Glutamatergic neuron (in vitro differentiated cells): ENCODE data around the gene JAZF1. TPM values are rescaled to one million over a fixed set of nuclear protein-coding genes. Genes with fewer than 3 reads are reported as not detected.

Experiments
- DNase-seq: peaks from one replicate; pipeline ENCODE4 v3.0.0; 2022
- H3K27ac Mint-ChIP-seq: one replicate; pipeline ENCODE4 v1.8.0; 2020; ENCODE audit warnings: mild to moderate bottlenecking, mixed read lengths, inconsistent platforms; ENCODE audit not compliant: unreplicated experiment
- H3K27me3 Mint-ChIP-seq: one replicate; pipeline ENCODE4 v1.8.0; 2020; ENCODE audit warnings: mild to moderate bottlenecking, moderate library complexity, mixed read lengths, inconsistent platforms; ENCODE audit not compliant: unreplicated experiment
- H3K36me3 Mint-ChIP-seq: one replicate; pipeline ENCODE4 v1.8.0; 2020; ENCODE audit warnings: mild to moderate bottlenecking, mixed read lengths, inconsistent platforms; ENCODE audit not compliant: unreplicated experiment
- H3K4me1 Mint-ChIP-seq: one replicate; pipeline ENCODE4 v1.8.0; 2020; ENCODE audit warnings: mild to moderate bottlenecking, low read depth, mixed read lengths, inconsistent platforms; ENCODE audit not compliant: unreplicated experiment
- H3K4me3 Mint-ChIP-seq: one replicate; pipeline ENCODE4 v1.8.0; 2020; ENCODE audit warnings: mild to moderate bottlenecking, mixed read lengths, inconsistent platforms; ENCODE audit not compliant: unreplicated experiment
- H3K9me3 Mint-ChIP-seq: one replicate; pipeline ENCODE4 v1.8.0; 2020; ENCODE audit warnings: mild to moderate bottlenecking, moderate library complexity, mixed read lengths, inconsistent platforms; ENCODE audit not compliant: unreplicated experiment
- total RNA-seq: library from RNA; stranded (reverse); fragmentation: NEBNext Ultra II Directional; extraction: Animal tissue kit (Norgen Biotek cat#: 25700); gene quantifications from one replicate; pipeline ENCODE4 v1.2.1, GENCODE V29; 2021; ENCODE audit not compliant: unreplicated experiment
- TF ChIP-seq, protein P1 (sequence below): fragments of 200-600 bp; sonication (generic); IDR thresholded peaks from one replicate; pipeline ENCODE4 v1.5.0; 2021; ENCODE audit not compliant: partially characterized antibody, unreplicated experiment

The JAZF1 gene
- total RNA-seq, 1 donor from 2014 or later, result 14.1 TPM

DNA sequence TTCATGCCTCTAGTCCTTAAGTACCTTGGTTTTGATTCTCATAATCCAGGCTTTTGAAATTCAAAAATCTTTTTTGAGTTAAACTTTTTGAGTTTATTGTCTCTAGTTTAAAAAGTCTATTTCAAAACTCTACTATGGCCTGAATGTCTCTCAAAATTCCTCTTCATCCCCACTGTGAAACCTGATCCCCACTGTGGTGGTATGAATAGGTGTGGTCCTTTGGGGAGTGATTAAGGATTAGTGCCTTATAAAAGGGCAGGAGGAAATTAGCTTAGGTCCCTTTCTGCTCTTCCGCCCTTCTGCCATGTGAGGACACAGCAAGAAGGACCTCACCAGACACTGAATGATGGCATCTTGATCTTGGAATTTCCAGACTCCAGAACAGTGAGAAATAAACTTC is 44.1 kb upstream of the JAZF1 start:
- H3K27me3 Mint-ChIP-seq, result peaks cover 4% of the 10 kb centered on the region
- TF ChIP-seq, protein P1, sequence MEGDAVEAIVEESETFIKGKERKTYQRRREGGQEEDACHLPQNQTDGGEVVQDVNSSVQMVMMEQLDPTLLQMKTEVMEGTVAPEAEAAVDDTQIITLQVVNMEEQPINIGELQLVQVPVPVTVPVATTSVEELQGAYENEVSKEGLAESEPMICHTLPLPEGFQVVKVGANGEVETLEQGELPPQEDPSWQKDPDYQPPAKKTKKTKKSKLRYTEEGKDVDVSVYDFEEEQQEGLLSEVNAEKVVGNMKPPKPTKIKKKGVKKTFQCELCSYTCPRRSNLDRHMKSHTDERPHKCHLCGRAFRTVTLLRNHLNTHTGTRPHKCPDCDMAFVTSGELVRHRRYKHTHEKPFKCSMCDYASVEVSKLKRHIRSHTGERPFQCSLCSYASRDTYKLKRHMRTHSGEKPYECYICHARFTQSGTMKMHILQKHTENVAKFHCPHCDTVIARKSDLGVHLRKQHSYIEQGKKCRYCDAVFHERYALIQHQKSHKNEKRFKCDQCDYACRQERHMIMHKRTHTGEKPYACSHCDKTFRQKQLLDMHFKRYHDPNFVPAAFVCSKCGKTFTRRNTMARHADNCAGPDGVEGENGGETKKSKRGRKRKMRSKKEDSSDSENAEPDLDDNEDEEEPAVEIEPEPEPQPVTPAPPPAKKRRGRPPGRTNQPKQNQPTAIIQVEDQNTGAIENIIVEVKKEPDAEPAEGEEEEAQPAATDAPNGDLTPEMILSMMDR, result no peak
- no peak overlapping the region for H3K4me3 Mint-ChIP-seq
- peaks cover 9% of the 10 kb centered on the region for H3K4me1 Mint-ChIP-seq
- H3K9me3 Mint-ChIP-seq, result peaks cover 3% of the 10 kb centered on the region
- no peaks in the 10 kb centered on the region for H3K36me3 Mint-ChIP-seq
- no peak overlapping the region for H3K27ac Mint-ChIP-seq
- DNase-seq, result no peak

DNA sequence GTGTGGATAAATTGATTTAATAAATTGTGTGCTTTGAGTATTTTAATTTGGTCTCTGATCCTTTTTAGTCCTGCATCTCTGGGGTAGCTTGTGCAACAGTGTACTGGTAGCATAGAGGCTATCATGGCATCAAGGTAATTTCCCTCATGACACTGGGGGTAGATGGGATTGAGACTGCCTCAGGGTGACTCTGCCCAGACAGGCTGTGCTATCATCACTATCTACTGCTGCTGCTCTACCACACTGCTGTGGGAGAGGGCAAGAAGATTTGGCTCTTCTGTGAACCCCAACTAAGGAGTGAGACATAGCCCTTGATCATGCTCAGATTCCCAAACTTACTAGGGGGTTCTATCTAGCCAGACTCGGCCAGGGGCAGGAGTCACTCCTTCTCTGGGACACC is 43.6 kb upstream of the JAZF1 start:
- TF ChIP-seq, protein P1, result no peak
- no peak for DNase-seq
- H3K27ac Mint-ChIP-seq, result no peak overlapping the region
- peaks cover 9% of the 10 kb centered on the region for H3K4me1 Mint-ChIP-seq
- no peak overlapping the region for H3K4me3 Mint-ChIP-seq
- H3K9me3 Mint-ChIP-seq, result peaks cover 3% of the 10 kb centered on the region
- H3K36me3 Mint-ChIP-seq, result no peaks in the 10 kb centered on the region
- H3K27me3 Mint-ChIP-seq, result peaks cover 4% of the 10 kb centered on the region

DNA sequence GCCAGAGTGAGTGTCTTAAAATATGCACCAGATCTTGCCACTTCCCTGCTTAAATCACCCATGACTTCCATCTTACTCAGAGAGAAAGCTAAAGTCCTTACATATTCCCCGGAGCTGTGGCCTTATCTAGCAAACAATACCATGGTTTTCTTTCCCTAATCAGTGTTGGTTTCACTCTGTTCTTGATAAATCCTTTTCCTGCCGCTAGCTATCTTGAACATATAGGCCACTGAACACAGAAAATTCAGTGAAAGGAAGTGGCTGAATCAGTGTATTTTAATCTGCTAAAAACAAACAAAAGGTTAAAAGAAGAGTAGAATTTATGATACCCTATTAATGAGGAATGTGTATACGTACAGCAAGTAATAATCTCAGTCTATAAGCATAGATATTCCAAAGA is 42.0 kb upstream of the JAZF1 start:
- Mint-ChIP-seq H3K4me3 (no peak overlapping the region), H3K4me1 (peaks cover 9% of the 10 kb centered on the region), H3K36me3 (no peaks in the 10 kb centered on the region), H3K27me3 (peaks cover 4% of the 10 kb centered on the region), H3K9me3 (peaks cover 3% of the 10 kb centered on the region), H3K27ac (no peak overlapping the region)
- DNase-seq, result no peak
- TF ChIP-seq, protein P1, result no peak

DNA sequence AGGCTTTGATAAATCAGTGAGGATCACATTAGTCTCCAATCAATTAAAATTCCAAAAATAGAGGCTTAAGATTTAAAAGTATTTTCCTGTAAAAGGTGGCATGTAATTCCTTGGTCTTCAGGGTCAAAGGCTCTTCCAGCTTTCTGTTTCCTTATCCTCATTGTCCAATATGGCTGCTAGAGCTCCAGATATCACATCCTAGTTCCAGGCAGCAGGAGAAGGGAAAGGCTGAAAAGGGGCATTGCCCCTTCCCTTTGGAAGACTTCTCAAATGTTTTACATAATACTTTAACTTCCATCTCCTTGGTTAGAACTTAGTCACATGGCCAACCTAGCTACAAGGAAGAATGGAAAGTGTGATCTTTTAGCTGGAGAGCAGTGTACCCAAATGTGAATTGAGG is 39.2 kb upstream of the JAZF1 start:
- Mint-ChIP-seq H3K4me1 (no peaks in the 10 kb centered on the region), H3K36me3 (no peaks in the 10 kb centered on the region), H3K9me3 (no peaks in the 10 kb centered on the region), H3K4me3 (no peak overlapping the region), H3K27me3 (peaks cover 1% of the 10 kb centered on the region), H3K27ac (no peak overlapping the region)
- no peak for DNase-seq
- TF ChIP-seq, protein P1, result no peak

DNA sequence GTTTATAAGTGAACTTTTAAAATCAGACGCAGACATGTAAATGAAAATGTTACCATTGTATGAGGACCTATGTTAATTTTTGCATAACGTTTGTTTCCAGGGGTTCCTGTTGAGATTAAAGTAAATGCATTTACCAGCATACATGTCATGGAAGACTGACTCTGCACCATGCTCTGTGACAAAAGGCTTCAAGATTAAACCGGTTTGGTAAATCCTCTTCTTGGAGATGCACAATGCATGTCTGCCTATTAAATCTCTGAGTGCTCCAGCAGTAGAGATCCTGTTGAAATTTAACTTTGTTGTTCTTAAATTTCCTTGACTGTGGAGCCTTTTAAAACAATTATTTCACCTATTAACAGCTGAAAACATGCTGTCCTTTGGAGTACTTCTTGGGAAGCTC is 36.5 kb upstream of the JAZF1 start:
- TF ChIP-seq, protein P1, result no peak
- DNase-seq, result no peak
- no peaks in the 10 kb centered on the region for H3K9me3 Mint-ChIP-seq
- no peaks in the 10 kb centered on the region for H3K27me3 Mint-ChIP-seq
- H3K27ac Mint-ChIP-seq, result no peak overlapping the region
- H3K4me1 Mint-ChIP-seq, result no peaks in the 10 kb centered on the region
- peaks cover 5% of the 10 kb centered on the region for H3K36me3 Mint-ChIP-seq
- H3K4me3 Mint-ChIP-seq, result no peak overlapping the region
